Heart right ventricle (tissue), 16 donors: ENCODE results near the gene CYP11A1. TPM values are rescaled to one million over a fixed set of nuclear protein-coding genes. Genes with fewer than 3 reads are reported as not detected.
"Not testable (repeated sequence)": the region's sequence is repeated elsewhere in the genome, so short reads cannot be mapped to it uniquely, and the experiment has no call there.

ENCODE experiments used
- ATAC-seq, 8 donors: fragments of 200-7000 bp; cut with Tn5 transposase; one replicate each; pipeline ENCODE4 v1.9.1; 2020; ENCODE audit warnings: mild to moderate bottlenecking in 8 of 8, moderate library complexity in 8 of 8, moderate number of reproducible peaks in 1 of 8
- DNase-seq, 2 donors: peaks; one replicate each; pipeline ENCODE4 v3.0.0-alpha.2; 2020
- H3K27ac ChIP-seq, 10 donors: fragments of 200-600 bp; sonication (generic) in 2 of 10; one replicate each; pipeline versions ENCODE4 v1.5.0 to v1.8.0; 2020 to 2022; ENCODE audit warnings: mild to moderate bottlenecking in 3 of 10
- H3K27me3 ChIP-seq, 7 donors: fragments of 200-600 bp; one replicate each; pipeline ENCODE4 v1.8.0; 2021 to 2022; ENCODE audit warnings: mild to moderate bottlenecking in 2 of 7
- H3K36me3 ChIP-seq, 9 donors: fragments of 200-600 bp; sonication (generic) in 1 of 9; one replicate each; pipeline versions ENCODE4 v1.5.0 to v1.8.0; 2020 to 2022; ENCODE audit warnings: mild to moderate bottlenecking in 2 of 9
- H3K4me1 ChIP-seq, 9 donors: fragments of 200-600 bp; sonication (generic) in 1 of 9; one replicate each; pipeline versions ENCODE4 v1.5.0 to v1.8.0; 2020 to 2022; ENCODE audit warnings: mild to moderate bottlenecking in 4 of 9
- H3K4me3 ChIP-seq, 10 donors: fragments of 200-600 bp; sonication (generic) in 2 of 10; one replicate each; pipeline versions ENCODE4 v1.5.0 to v1.8.0; 2020 to 2022; ENCODE audit warnings: mild to moderate bottlenecking in 7 of 10, moderate library complexity in 2 of 10
- H3K9me3 ChIP-seq, 11 donors: fragments of 200-600 bp in 10 of 11; sonication (generic) in 2 of 11; one replicate each; pipeline versions ENCODE4 v1.5.0 to v1.8.0; 2013 to 2022; ENCODE audit warnings: mild to moderate bottlenecking in 2 of 11, control low read depth in 1 of 11, moderate library complexity in 1 of 11
- WGBS, 2 donors: extraction: QIAGEN DNeasy Blood & Tissue Kit; methylation state at CpG; one replicate each; pipeline ENCODE4 v1.1.7; 2013; ENCODE audit warnings: inconsistent platforms in 1 of 2; 5-methylcytosine and 5-hydroxymethylcytosine counted together
- intact Hi-C, 10 donors: fragments of 100-400 bp; cut with DNase I; formaldehyde crosslinking; loops; one replicate each; pipeline versions ENCODE4 v1.11.1 to v1.14.2; 2022
- polyA plus RNA-seq, 2 donors: library from polyadenylated mRNA; stranded (reverse); fragments of 200-250 nt; gene quantifications; one replicate each; pipeline ENCODE4 v1.2.3, GENCODE V29; 2013
- total RNA-seq, 10 donors: library from RNA; stranded (reverse); fragmentation: NEBNext Ultra II Directional in 3 of 10; extraction: Animal tissue kit (Norgen Biotek cat#: 25700) in 3 of 10; gene quantifications; one replicate each; pipeline versions ENCODE4 v1.2.1 to v1.2.4, GENCODE V29; 2021 to 2023
- TF ChIP-seq, protein P1 (sequence below), 9 donors: fragments of 200-600 bp; sonication (generic) in 2 of 9; IDR thresholded peaks; one replicate each; pipeline versions ENCODE4 v1.5.0 to v1.8.0; 2021 to 2022; ENCODE audit warnings: antibody characterized with exemption in 9 of 9, mild to moderate bottlenecking in 5 of 9, moderate library complexity in 1 of 9
- donor health status: Arrhythmogenic right ventricular cardiomyopathy.
- donor health status: ischemic (EF 13 %, LVEDD 7.1; RV severe dilation, severe dysfunction).
- donor health status: healthy with polysubstance abuse.
- donor health status: DM: no; HTN: yes; CAD: no.
- donor health status: DM: no; HTN: no; CAD: no.
- donor health status: ischemic (EF 25% LVEDD 6.9; RV normal size, moderate dysfunction).
- donor health status: ischemic (EF 25% LVEDD 5.7; RV mildly dilated, moderate dysfunction).
- donor health status: healthy.
- donor health status: DM: yes; HTN: yes; CAD: no.
- donor health status: Ischemic cardiomyopathy.
- donor health status: ischemic (EF 35%, LVEDD 5.7; RV mildly dilated, moderate dysfunction).
- donor health status: nonischemic (EF 11% LVEDD 7.7; RV severe dilation, severe dysfunction).
- donor health status: DM: yes; HTN: yes; CAD: no.
- donor health status: PGD.
- donor health status: ischemic (EF 29% LVEDD 5.4; RV normal size, mild dysfunction).
- donor health status: nonischemic (EF 23%, LVEDD 6.1; RV moderate dilation, normal function).

The CYP11A1 gene
- total and polyA plus RNA-seq, 12 donors: 0.06 to 3.6 (median 2.1) TPM

DNA sequence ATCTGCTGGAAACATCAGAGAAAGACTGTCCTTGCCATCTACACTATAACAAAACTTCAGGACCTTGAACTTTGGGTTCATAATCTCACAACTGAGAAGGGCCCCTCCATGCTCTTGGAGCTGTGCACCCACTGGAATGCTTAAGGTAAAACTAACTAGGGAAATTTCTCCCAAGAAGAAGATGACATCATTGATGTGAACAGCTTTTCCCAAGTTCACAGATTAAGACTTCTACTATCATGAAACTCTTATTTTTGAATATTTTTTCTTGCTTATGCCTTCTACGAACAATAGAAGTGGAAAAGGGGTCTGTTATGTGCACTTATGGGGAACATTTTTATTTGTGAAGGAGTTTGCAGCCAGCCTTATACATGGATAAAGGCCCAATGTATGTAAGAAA lies 5.0 kb downstream of the CYP11A1 start:
- Histone ChIP-seq H3K4me1 (peaks cover 0 to 16% (median 11%) of the 10 kb centered on the region in 9 donors), H3K36me3 (no peaks in the 10 kb centered on the region), H3K9me3 (no peaks in the 10 kb centered on the region), H3K4me3 (no peak overlapping the region), H3K27ac (no peak overlapping the region), H3K27me3 (peaks cover 0 to 34% (median 7%) of the 10 kb centered on the region in 7 donors)
- DNase-seq (no peak), ATAC-seq (no peak)
- 85 to 89% methylated on average over 1 of the region's 1 CpG for WGBS, 2 donors
- intact Hi-C loops: no loop called here
- TF ChIP-seq, protein P1, sequence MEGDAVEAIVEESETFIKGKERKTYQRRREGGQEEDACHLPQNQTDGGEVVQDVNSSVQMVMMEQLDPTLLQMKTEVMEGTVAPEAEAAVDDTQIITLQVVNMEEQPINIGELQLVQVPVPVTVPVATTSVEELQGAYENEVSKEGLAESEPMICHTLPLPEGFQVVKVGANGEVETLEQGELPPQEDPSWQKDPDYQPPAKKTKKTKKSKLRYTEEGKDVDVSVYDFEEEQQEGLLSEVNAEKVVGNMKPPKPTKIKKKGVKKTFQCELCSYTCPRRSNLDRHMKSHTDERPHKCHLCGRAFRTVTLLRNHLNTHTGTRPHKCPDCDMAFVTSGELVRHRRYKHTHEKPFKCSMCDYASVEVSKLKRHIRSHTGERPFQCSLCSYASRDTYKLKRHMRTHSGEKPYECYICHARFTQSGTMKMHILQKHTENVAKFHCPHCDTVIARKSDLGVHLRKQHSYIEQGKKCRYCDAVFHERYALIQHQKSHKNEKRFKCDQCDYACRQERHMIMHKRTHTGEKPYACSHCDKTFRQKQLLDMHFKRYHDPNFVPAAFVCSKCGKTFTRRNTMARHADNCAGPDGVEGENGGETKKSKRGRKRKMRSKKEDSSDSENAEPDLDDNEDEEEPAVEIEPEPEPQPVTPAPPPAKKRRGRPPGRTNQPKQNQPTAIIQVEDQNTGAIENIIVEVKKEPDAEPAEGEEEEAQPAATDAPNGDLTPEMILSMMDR (IDR thresholded peaks at IDR 0.05): no peak

DNA sequence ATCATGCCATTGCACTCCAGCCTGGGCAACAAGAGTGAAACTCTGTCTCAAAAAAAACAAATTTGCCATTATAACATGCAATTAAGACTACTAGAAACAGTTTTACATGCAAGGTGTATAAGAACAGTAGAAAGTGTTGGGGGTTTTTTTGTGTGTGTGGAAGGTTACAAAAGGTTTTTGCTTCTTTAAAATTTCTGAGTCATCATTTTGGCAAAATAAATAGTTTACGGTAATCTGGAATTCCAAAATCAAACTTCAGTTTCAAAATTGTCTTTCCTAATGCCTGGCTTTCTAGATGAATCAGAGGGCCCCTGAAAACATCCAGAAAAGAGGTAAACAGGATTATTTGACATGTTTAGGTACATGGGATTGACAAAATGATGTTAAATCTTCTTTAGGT lies 6.6 kb downstream of the CYP11A1 start:
- H3K27ac ChIP-seq, DNase-seq, intact Hi-C loops, ATAC-seq, H3K4me1 ChIP-seq, H3K36me3 ChIP-seq, H3K4me3 ChIP-seq, H3K9me3 ChIP-seq: not testable (repeated sequence)
- 56 to 70% methylated on average over 1 of the region's 1 CpG for WGBS, 2 donors
- H3K27me3 ChIP-seq: peaks cover 0 to 18% (median 3%) of the 10 kb centered on the region in 7 donors

DNA sequence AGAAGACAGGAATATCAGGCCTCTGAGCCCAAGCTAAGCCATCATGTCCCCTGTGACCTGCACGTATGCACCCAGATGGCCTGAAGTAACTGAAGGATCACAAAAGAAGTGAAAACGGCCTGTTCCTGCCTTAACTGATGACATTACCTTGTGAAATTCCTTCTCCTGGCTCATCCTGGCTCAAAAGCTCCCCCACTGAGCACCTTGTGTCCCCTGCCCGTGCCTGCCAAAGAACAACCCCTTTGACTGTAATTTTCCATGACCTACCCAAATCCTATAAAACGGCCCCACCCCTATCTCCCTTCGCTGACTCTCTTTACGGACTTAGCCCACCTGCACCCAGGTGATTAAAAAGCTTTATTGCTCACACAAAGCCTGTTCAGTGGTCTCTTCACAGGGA lies 8.1 kb downstream of the CYP11A1 start:
- H3K27me3 ChIP-seq, H3K36me3 ChIP-seq, ATAC-seq, H3K4me1 ChIP-seq, intact Hi-C loops, H3K4me3 ChIP-seq, DNase-seq, H3K27ac ChIP-seq, H3K9me3 ChIP-seq: not testable (repeated sequence)
- 70 to 72% methylated on average over 6 of the region's 6 CpGs for WGBS, 2 donors

DNA sequence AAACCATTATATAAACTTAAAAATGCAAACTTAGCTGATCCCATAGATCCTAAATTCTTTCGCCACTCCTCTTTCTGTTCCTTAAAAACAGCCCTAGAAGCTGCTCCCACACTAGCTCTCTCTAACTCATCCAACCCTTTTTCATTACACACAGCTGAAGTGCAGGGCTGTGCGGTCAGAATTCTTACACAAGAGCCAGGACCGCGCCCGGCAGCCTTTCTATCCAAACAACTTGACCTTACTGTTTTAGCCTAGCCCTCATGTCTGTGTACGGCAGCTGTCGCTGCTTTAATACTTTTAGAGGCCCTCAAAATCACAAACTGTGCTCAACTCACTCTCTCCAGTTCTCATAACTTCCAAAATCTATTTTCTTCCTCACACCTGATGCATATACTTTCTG lies 9.9 kb downstream of the CYP11A1 start:
- H3K4me3 ChIP-seq, intact Hi-C loops, ATAC-seq, H3K36me3 ChIP-seq, H3K27ac ChIP-seq, DNase-seq, H3K27me3 ChIP-seq, H3K9me3 ChIP-seq, H3K4me1 ChIP-seq: not testable (repeated sequence)
- WGBS, 2 donors: 90 to 93% methylated on average over 7 of the region's 7 CpGs

DNA sequence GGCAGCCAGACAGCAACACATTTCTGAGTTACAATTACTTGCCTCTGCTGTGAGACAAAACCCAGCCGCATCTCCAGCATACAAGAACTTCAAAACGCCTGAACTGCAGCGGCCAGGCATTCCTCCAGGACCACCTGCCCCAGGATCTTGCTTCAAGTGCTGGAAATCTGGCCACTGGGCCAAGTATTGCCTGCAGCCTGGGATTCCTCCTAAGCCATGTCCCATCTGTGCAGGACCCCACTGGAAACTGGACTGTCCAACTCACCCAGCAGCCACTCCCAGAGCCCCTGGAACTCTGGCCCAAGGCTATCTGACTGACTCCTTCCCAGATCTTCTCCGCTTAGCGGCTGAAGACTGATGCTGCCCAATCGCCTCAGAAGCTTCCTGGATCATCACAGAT lies 11.4 kb downstream of the CYP11A1 start:
- H3K9me3 ChIP-seq, intact Hi-C loops, H3K36me3 ChIP-seq, H3K4me3 ChIP-seq, H3K27me3 ChIP-seq, H3K4me1 ChIP-seq, H3K27ac ChIP-seq, DNase-seq, ATAC-seq: not testable (repeated sequence)
- 86 to 93% methylated on average over 6 of the region's 6 CpGs for WGBS, 2 donors

DNA sequence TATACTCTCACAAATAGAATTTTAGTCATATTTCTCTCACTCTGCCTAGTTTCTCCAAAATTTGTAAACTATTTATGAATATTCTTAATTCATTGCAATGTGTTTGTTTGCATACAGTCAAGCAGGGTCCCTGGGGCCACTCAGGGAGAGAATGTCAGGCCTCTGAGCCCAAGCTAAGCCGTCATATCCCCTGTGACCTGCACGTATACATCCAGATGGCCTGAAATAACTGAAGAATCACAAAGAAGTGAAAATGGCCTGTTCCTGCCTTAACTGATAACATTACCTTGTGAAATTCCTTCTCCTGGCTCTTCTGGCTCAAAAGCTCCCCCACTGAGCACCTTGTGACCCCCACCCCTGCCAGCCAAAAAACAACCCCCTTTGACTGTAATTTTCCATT lies 13.5 kb downstream of the CYP11A1 start:
- H3K4me1 ChIP-seq, H3K36me3 ChIP-seq, H3K27ac ChIP-seq, intact Hi-C loops, H3K4me3 ChIP-seq, ATAC-seq, DNase-seq, H3K9me3 ChIP-seq: not testable (repeated sequence)
- WGBS, 2 donors: 69 to 74% methylated on average over 2 of the region's 2 CpGs
- H3K27me3 ChIP-seq: peaks cover 0 to 15% (median 6%) of the 10 kb centered on the region in 7 donors

DNA sequence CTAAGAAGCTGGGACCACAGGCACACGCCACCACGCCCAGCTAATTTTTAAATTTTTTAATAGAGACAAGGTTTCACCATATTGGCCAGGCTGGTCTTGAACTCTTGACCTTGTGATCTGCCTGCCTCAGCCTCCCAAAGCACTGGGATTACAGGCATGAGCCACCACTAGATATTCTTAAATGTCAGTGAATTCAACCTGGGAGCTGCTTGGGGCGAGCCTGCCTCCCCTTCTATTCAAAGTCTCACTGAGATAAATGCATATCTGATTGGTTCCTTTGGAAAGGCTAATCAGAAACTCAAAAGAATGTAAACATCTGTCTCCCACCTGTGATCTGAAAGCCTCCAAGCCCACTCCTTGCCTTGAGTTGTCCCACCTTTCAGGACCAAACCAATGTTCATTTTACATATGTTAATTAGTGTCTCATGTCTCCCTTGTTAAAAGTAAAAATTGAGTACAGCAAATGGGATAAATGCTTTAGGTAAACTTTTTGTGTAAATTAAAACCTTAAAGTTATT lies 15.0 kb downstream of the CYP11A1 start:
- ATAC-seq (no peak), DNase-seq (no peak)
- H3K4me3 ChIP-seq: no peak overlapping the region
- 77 to 87% methylated on average over 3 of the region's 3 CpGs for WGBS, 2 donors
- peaks cover 0 to 15% (median 6%) of the 10 kb centered on the region in 7 donors for H3K27me3 ChIP-seq
- TF ChIP-seq, protein P1 (IDR thresholded peaks at IDR 0.05): no peak
- no peak overlapping the region for H3K27ac ChIP-seq
- intact Hi-C loops: no loop called here
- no peaks in the 10 kb centered on the region for H3K36me3 ChIP-seq
- H3K9me3 ChIP-seq: peaks cover 0 to 6% (median 0%) of the 10 kb centered on the region in 11 donors
- H3K4me1 ChIP-seq: no peaks in the 10 kb centered on the region
